Measurements from ENCODE around the gene G0S2.

Gene G0S2

DNA sequence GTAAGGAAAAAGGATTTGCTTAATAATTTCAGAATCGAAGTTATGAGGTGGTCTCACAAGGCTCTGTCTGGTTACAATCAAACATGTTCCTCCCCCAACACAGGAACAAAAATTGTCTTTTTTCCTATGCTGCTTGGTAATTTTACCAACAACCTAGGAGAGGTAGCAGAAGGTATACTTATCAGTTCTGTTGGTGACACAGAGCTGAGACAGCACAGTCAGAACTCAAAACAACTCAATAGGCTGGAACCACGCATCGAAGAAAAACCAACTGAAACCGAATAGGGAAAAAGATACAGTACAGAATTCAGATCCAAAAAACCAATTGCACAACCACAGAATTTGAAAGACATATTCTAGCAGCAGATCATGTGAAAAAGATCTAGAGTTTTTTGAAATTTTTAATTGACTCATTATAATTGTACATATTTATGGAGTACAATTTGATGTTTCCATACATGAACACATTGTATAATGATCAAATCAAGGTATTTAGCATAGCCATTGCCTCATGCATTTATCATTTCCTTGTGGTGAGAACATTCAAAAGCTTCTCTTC lies 3.8 kb downstream of the G0S2 start:
- H3K4me3 ChIP-seq (replicated peaks; ENCODE audit: low read depth, low read length) = no peak overlapping the region
- no peak for DNase-seq (ENCODE audit: low read depth)
- no peak for TF ChIP-seq CTCF (IDR thresholded peaks at IDR 0.05; ENCODE audit: low read length, missing control alignments)

DNA sequence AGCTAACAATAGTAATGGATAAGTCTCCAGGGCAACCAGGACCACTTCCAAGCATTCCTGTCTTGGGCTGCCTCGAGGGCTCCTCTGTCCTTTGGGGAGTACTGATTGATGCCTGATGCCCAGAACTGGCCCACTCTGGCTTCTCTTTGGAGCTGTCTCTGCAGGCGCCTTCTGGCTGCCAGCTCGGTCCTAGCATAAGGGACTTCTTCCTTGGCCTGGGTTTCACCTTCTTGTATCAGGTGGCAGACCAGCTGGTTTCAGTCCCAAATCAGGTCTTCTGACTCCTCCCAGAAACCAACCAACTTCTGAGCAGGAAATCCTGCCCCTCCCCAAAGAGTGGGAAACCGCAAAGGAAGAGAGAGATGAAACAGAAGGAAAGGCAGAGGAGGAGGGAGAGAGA lies 10.6 kb downstream of the G0S2 start:
- TF ChIP-seq CTCF (IDR thresholded peaks at IDR 0.05; ENCODE audit: low read length, missing control alignments) = no peak
- DNase-seq (ENCODE audit: low read depth) = no peak
- H3K4me3 ChIP-seq (replicated peaks; ENCODE audit: low read depth, low read length) = no peak overlapping the region

DNA sequence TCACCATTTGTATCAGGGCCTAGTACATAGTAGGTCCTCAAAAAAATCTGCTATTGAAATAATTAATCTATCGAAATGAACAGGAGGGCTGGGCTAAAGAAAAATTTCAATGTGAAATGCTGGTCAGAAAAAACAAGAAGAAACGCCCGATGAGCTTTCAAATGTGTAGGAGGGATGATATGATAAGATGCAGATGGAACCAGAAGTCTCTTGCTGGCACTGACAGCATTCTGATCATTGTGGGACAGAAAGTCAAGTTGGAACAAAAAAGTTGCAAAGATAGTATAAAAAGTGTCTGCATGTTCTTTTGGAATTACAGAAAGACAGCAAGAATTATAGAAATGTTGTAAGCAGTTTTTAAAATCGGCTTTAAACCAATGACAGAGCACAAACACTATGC lies 11.1 kb downstream of the G0S2 start:
- H3K4me3 ChIP-seq (replicated peaks; ENCODE audit: low read depth, low read length) = no peak overlapping the region
- DNase-seq (ENCODE audit: low read depth) = no peak
- TF ChIP-seq CTCF (IDR thresholded peaks at IDR 0.05; ENCODE audit: low read length, missing control alignments) = no peak

DNA sequence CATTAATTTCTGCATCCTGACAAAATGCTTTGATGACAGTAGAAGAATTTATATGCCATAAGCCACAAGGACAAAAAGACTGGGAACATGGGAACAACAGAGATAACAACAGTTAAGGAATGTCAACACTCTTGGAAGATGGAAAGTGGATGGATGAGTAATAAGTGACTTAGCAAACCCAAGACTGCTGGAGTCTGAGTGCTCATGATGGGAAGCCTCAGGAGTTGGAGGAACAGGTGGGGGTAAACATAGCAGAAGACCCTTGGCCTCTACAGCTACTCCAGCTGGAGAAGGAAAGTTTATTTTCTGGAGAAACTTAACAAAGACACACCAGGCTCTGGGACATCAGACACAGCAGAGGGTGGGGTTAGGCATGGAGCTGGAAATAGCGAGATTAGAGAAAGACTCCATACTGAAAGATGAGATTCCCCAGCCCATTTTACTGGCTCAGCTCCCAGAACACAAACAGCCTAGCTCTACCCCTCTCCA lies 13.6 kb downstream of the G0S2 start:
- peak; percentile 79 for DNase-seq (ENCODE audit: low read depth)
- TF ChIP-seq CTCF (IDR thresholded peaks at IDR 0.05; ENCODE audit: low read length, missing control alignments) = no peak

GRCh38 chr1:209689477-209689876 lies 14.3 kb downstream of the G0S2 start:
- DNase-seq (ENCODE audit: low read depth) = peak; percentile 46
- no peak overlapping the region for H3K4me3 ChIP-seq (replicated peaks; ENCODE audit: low read depth, low read length)
- TF ChIP-seq CTCF (IDR thresholded peaks at IDR 0.05; ENCODE audit: low read length, missing control alignments) = no peak

More for the DNA sequence above, 13.6 kb downstream of the G0S2 start:
- H3K4me3 ChIP-seq (replicated peaks; ENCODE audit: low read depth, low read length) = no peak overlapping the region

GRCh38 chr1:209691237-209691636 lies 16.0 kb downstream of the G0S2 start:
- no peak for TF ChIP-seq CTCF (IDR thresholded peaks at IDR 0.05; ENCODE audit: low read length, missing control alignments)
- H3K4me3 ChIP-seq (replicated peaks; ENCODE audit: low read depth, low read length) = no peak overlapping the region
- DNase-seq (ENCODE audit: low read depth) = no peak

- H3K4me3 ChIP-seq (replicated peaks; ENCODE audit: low read depth, low read length) = no peak overlapping the region
- no peak for TF ChIP-seq CTCF (IDR thresholded peaks at IDR 0.05; ENCODE audit: low read length, missing control alignments)
- no peak for DNase-seq (ENCODE audit: low read depth)
These were observed 17.1 kb downstream of the G0S2 start for GRCh38 chr1:209692296-209692695.

All from fibroblast of pulmonary artery (primary cell).